Ascending aorta (tissue), 2 donors: ENCODE results near the gene DNAJB9. TPM values are rescaled to one million over a fixed set of nuclear protein-coding genes. Genes with fewer than 3 reads are reported as not detected.

Source experiments
- DNase-seq, 2 donors: peaks; one replicate each; pipeline ENCODE4 v3.0.0-alpha.2; 2019; ENCODE audit warnings: low spot score in 2 of 2
- H3K27ac ChIP-seq, 2 donors: fragments of 200-600 bp; sonication (generic); one replicate each; pipeline ENCODE4 v1.5.1; 2016 to 2017; ENCODE audit warnings: mild to moderate bottlenecking in 1 of 2
- H3K27me3 ChIP-seq: fragments of 200-600 bp; sonication (generic); one replicate; pipeline ENCODE4 v1.5.1; 2017
- H3K36me3 ChIP-seq, 2 donors: fragments of 200-600 bp; sonication (generic); one replicate each; pipeline ENCODE4 v1.5.1; 2016
- H3K4me1 ChIP-seq, 2 donors: fragments of 200-600 bp; sonication (generic); one replicate each; pipeline ENCODE4 v1.5.1; 2016 to 2017; ENCODE audit warnings: mild to moderate bottlenecking in 1 of 2
- H3K4me3 ChIP-seq, 2 donors: fragments of 200-600 bp; sonication (generic); one replicate each; pipeline ENCODE4 v1.5.1; 2016 to 2017; ENCODE audit warnings: mild to moderate bottlenecking in 1 of 2
- H3K9me3 ChIP-seq, 2 donors: fragments of 200-600 bp; sonication (generic); one replicate each; pipeline ENCODE4 v1.5.1; 2016
- intact Hi-C: fragments of 100-400 bp; cut with DNase I; formaldehyde crosslinking; loops from one replicate; pipeline ENCODE4 v1.15.1; 2023
- total RNA-seq: library from RNA; depleted of rRNA; stranded (reverse); fragments of >200 nt; gene quantifications from one replicate; pipeline ENCODE4 v1.1.0, GENCODE V29; 2016
- TF ChIP-seq, protein P1 (sequence below), 3 experiments: fragments of 200-600 bp in 2 of 3; fragments of 450-650 bp in 1 of 3; sonication (generic) in 2 of 3; IDR thresholded peaks; one replicate each; pipeline ENCODE4 v1.5.1; 2016 to 2019; ENCODE audit warnings: antibody characterized with exemption in 3 of 3, mild to moderate bottlenecking in 1 of 3, moderate library complexity in 1 of 3

The DNAJB9 gene
- total RNA-seq, 1 donor from 2014 or later: 7.5 TPM

DNA sequence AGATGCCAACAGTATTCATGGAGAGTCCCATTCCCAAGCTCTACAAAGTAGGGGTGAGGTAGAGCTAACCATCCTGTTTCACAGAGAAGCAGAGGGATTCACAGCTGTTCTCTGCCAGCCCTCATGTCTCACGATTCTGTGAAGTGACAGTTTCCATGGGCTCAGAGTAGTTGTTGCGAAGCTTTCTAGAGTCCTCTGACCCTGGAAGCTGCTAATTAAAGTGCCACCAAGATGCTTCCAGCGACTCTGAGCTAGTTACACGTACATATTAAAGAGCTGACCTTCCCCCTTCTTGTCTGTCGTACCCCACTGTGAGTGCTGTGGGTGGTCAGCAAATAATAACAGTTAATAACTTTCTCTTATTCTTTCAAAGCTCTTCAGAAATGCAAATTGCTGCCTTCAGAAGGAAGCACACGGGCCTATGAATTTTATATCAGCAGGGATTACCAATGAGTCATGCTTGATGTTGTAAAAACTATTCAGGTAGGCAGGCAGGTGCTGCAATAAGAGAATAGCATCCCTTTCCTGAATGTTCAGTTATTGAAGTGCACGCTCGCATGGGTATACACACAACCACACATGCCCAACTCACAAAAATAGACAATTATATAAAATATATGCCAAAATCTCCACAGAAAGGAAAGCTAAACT lies 34.1 kb downstream of the DNAJB9 start:
- TF ChIP-seq, protein P1, sequence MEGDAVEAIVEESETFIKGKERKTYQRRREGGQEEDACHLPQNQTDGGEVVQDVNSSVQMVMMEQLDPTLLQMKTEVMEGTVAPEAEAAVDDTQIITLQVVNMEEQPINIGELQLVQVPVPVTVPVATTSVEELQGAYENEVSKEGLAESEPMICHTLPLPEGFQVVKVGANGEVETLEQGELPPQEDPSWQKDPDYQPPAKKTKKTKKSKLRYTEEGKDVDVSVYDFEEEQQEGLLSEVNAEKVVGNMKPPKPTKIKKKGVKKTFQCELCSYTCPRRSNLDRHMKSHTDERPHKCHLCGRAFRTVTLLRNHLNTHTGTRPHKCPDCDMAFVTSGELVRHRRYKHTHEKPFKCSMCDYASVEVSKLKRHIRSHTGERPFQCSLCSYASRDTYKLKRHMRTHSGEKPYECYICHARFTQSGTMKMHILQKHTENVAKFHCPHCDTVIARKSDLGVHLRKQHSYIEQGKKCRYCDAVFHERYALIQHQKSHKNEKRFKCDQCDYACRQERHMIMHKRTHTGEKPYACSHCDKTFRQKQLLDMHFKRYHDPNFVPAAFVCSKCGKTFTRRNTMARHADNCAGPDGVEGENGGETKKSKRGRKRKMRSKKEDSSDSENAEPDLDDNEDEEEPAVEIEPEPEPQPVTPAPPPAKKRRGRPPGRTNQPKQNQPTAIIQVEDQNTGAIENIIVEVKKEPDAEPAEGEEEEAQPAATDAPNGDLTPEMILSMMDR (IDR thresholded peaks at IDR 0.05): no peak
- Histone ChIP-seq H3K36me3 (no peaks in the 10 kb centered on the region), H3K27me3 (no peaks in the 10 kb centered on the region), H3K9me3 (no peaks in the 10 kb centered on the region), H3K27ac (no peak overlapping the region), H3K4me3 (no peak overlapping the region), H3K4me1 (no peaks in the 10 kb centered on the region)
- intact Hi-C loops: no loop called here
- no peak for DNase-seq

DNA sequence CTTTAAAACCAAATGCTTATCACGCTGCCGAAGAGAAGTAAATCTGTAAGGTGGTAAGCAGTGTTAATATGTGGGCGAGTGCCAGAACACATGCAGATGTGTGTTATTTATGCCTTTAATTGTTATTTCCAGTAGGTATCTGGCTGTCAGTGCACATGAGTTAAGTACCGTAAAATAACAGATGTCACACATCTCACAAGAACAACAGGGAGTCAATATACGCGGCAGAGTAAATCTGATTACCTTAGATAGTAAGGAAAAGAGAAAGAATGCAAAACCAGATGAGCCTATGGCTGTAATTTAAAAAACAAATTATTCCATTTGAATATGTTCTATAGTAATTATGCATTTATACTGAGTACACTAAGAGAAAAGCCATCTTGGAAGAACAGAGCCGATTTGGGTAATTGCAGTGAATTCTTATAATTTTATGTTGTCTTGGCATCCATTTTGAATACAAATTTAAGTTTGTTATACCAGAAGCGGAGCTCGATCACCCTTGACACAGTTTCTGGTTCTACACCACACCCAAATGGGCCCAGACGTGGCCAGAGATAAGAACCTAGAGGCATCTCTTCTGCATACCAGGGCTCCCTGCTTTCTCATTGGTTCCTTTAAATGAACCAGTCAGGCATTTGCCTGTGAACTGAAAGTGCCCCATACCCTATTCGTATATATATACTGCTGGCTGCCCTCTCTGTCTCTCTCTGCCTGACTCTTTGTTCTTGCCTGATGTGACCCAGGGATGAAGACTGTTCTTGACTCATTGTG lies 34.8 kb downstream of the DNAJB9 start:
- TF ChIP-seq, protein P1 (IDR thresholded peaks at IDR 0.05): no peak
- intact Hi-C loops: no loop called here
- no peaks in the 10 kb centered on the region for H3K27me3 ChIP-seq

DNA sequence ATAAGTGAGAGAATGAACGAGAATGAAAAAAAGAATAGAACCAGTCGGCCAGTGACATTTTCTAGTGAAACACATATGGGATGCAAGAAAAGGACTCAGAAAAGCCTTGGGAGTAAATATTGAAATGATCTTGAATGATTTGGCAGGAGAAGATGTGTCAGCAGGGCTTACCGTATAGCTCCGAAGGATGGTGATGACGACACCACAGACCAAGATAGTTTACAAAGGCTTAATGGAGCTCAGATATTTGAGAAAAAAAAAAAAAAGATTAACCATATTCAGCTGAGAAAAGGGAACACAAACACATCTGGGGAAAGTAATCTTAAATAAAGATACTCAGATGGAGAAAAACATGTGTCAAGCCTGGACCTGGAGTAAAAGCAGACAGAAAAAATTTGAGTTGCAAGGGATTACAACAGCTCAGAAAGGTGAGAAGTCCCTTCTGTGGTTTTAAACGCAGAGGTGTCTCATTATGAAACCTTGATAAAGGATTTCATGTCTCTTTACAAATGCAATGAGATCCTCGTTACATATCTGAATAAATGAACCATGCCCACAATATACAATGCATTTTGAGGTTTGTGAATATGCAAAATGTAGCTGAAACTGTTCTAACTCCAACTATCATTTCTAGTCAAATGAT lies 36.0 kb downstream of the DNAJB9 start:
- no peak overlapping the region for H3K4me3 ChIP-seq
- H3K4me1 ChIP-seq: no peaks in the 10 kb centered on the region
- H3K27ac ChIP-seq: no peak overlapping the region
- no peaks in the 10 kb centered on the region for H3K36me3 ChIP-seq
- intact Hi-C loops: no loop called here
- no peaks in the 10 kb centered on the region for H3K9me3 ChIP-seq
- no peaks in the 10 kb centered on the region for H3K27me3 ChIP-seq
- TF ChIP-seq, protein P1 (IDR thresholded peaks at IDR 0.05): no peak
- DNase-seq: no peak

More for the DNA sequence above, 34.8 kb downstream of the DNAJB9 start:
- Histone ChIP-seq H3K9me3 (no peaks in the 10 kb centered on the region), H3K36me3 (no peaks in the 10 kb centered on the region), H3K4me3 (no peak overlapping the region), H3K4me1 (no peaks in the 10 kb centered on the region), H3K27ac (no peak overlapping the region)
- no peak for DNase-seq

DNA sequence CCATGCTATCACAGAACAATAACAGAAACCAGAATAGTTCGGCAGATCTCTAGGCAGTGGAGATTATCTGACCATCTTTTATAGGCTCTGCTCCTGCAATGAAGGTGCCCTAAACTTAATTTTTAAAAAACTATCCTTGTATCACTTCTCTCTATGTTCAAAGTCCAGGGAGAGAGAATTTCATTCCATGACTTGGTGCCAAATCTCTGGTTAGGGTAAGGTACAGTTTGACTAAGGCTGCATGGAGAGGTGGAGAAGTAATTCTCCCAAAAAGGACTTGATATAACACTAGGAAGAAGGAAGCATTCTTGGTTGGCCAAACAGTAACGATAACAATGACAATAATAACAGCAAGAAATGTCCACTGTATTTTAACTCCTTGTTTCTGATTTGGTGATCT lies 40.0 kb downstream of the DNAJB9 start:
- intact Hi-C loops: no loop called here

DNA sequence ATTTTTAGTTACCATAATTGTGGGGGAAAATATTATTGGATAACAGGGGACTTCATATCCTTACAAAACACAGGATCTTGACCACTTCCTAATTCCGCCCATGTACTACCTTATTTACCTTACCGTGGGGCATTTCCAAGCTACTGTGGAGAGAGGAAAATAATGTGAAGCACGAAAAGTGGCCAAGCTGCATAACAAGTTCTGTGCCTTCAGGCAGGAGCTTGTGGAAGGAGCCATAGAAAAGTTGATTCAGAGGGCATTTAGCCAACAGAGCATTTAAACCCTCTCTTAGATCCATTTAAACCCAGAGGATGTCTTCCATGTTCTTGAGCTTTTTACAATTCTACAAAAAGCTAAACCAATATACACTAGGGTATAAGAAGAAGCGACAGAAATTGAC lies 41.6 kb downstream of the DNAJB9 start:
- H3K36me3 ChIP-seq: no peaks in the 10 kb centered on the region
- no peaks in the 10 kb centered on the region for H3K4me1 ChIP-seq
- no peaks in the 10 kb centered on the region for H3K9me3 ChIP-seq
- H3K27ac ChIP-seq: no peak overlapping the region
- H3K4me3 ChIP-seq: no peak overlapping the region
- TF ChIP-seq, protein P1 (IDR thresholded peaks at IDR 0.05): no peak
- H3K27me3 ChIP-seq: no peaks in the 10 kb centered on the region
- no peak for DNase-seq
- intact Hi-C loops: no loop called here

More for the DNA sequence above, 40.0 kb downstream of the DNAJB9 start:
- no peaks in the 10 kb centered on the region for H3K4me1 ChIP-seq
- TF ChIP-seq, protein P1 (IDR thresholded peaks at IDR 0.05): no peak
- no peak overlapping the region for H3K4me3 ChIP-seq
- H3K27ac ChIP-seq: no peak overlapping the region
- no peaks in the 10 kb centered on the region for H3K36me3 ChIP-seq
- DNase-seq: no peak
- H3K27me3 ChIP-seq: no peaks in the 10 kb centered on the region
- no peaks in the 10 kb centered on the region for H3K9me3 ChIP-seq
